Stimulated activated naive CD4-positive, alpha-beta T cell (primary cell): ENCODE results near the gene PGAM5.
"Not testable (repeated sequence)": the region's sequence is repeated elsewhere in the genome, so short reads cannot be mapped to it uniquely, and the experiment has no call there.

Experiments
- DNase-seq, 6 experiments: peaks; one replicate each; lab custom pipeline; 2025; lab: John Stamatoyannopoulos, UW

Gene PGAM5

GRCh38 chr12:132689227-132689626 is 21.4 kb upstream of the PGAM5 start:
- DNase-seq = no peak

DNA sequence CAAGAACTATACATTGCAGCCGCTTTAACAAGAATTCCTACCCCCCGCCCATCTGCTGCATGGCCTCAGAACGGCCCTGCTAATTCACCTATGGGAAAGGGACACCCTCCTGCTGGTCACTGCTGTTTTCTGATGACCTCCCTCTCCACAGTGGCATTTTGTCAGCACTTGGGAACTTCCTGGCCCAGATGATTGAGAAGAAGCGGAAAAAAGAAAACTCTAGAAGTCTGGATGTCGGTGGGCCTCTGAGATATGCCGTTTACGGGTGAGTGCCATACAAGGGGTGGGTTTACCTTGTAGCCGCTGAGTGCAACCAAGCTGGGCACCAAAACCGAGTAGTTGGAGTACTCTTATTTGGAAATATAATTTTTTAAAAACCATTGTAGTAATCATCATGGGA is 20.5 kb upstream of the PGAM5 start:
- DNase-seq = no peak

DNA sequence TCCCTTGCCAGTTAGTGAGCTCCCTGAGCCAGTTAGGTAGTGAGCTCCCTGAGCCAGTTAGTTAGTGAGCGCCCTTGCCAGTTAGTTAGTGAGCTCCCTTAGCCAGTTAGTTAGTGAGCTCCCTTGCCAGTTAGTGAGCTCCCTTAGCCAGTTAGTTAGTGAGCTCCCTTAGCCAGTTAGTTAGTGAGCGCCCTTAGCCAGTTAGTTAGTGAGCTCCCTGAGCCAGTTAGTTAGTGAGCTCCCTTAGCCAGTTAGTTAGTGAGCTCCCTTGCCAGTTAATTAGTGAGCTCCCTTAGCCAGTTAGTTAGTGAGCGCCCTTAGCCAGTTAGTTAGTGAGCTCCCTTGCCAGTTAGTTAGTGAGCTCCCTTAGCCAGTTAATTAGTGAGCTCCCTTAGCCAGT is 18.6 kb upstream of the PGAM5 start:
- DNase-seq = not testable (repeated sequence)

DNA sequence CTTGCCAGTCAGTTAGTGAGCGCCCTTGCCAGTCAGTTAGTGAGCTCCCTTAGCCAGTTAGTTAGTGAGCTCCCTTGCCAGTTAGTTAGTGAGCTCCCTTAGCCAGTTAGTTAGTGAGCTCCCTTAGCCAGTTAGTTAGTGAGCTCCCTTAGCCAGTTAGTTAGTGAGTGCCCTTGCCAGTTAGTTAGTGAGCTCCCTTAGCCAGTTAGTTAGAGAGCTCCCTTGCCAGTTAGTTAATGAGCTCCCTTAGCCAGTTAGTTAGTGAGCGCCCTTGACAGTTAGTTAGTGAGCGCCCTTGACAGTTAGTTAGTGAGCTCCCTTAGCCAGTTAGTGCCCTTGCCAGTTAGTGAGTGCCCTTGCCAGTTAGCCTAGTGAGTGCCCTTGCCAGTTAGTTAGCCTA is 15.8 kb upstream of the PGAM5 start:
- not testable (repeated sequence) for DNase-seq

DNA sequence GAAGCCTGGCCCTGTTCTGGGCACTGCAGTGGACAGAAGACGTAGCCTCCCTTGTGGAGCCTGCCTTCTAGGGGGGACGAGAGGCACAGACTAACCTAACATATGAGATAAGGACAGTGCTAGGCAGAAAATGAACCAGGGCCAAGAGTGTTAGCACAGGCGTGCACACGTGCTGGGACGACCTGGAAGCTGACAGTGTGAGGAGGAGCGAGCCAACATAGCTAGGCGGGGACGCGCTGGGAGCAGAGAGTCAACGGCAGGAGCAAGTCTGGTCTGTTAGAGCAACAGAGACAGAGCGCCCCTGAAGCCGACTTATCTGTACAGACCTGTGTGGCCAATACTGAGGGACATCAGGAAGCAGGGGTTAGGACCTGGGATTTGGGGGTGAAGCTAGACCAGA is 15.2 kb upstream of the PGAM5 start:
- DNase-seq = no peak

DNA sequence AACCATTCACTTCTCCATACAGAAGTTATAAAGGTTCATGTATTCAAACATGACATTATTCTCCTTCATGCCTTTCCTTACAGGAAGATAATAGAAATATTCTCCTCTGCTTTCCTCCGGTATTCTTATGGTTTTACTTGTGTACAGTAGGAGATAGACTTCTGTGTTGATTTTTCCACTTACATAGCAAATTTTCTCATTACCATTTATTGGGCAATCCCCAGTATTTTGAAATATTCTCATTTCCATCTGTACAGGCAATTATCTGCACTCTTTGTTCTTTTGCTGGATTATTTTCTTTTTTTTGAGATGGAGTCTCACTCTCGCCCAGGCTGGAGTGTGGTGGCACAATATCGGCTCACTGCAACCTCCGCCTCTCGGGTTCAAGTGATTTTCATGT is 12.3 kb upstream of the PGAM5 start:
- DNase-seq = no peak

DNA sequence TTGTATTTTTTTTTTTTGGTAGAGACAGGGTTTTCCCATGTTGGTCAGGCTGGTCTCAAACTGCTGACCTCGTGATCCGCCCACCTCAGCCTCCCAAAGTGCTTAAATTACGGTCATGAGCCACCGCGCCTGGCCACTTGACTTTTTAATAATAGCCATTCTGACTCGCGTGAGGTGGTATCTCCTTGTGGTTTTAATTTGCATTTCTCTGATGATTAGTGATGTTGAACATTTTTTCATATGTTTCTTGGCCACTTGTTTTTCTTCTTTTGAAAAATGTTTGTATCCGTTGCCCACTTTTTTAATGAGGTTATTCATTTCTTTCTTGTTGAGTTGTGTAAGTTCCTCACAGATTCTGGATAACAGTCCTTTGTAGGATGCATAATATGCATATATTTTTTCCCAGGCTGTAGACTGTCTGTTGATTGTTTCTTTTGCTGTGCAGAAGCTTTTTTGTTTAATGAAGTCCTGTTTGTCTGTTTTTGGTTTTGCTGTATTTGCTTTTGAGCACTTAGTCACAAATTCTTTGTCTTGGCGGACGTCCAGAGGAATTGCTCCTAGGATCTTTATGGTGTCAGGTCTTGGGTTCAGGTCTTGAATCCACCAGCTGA is 10.3 kb upstream of the PGAM5 start:
- no peak for DNase-seq

- DNase-seq = no peak
These were observed 8.0 kb upstream of the PGAM5 start for GRCh38 chr12:132702640-132703039.

DNA sequence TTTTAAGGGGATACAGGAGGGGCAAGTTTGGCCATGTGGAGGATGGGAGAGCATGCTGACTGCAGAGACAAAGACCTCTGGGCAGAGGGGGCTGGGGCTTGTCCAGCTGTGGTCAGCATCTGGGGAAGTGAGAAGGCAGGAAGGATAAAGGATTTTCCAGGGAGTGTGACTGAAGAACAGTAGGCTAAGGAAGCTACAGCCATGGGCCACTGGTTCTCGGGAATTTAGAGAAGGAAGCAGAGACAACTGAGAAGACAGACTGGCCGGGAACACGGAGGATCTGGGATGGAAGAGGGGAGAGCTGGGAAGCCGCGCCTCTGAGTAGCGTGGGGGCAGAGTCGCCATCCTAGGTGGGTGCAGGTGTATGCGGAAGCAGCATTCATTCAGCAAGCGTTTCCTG is 7.0 kb upstream of the PGAM5 start:
- DNase-seq = no peak

GRCh38 chr12:132707241-132707640 is 3.4 kb upstream of the PGAM5 start:
- DNase-seq = no peak

DNA sequence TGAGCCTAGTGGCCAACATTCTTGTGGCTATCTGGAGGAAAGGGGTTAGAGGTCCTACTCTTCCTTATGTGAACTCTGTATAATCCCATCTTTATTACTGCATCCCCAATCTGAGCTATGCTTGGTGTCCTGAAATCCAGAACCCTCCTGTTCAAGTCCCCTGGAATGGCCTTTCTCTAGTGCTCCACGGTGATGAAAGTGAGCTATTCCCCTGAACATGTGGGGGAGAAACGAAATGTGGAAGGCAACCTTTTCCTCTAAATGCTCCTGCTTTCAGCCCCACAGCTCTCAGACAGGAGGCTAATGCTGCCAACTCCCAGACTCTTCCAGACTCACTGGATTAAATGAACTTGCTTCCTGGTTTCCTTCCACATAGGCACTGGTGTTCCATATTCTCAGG is 2.5 kb upstream of the PGAM5 start:
- DNase-seq = no peak

GRCh38 chr12:132710043-132710404 is 618 bp upstream of the PGAM5 start:
- DNase-seq = peak in 1 of 6 experiments; percentile 49

DNA sequence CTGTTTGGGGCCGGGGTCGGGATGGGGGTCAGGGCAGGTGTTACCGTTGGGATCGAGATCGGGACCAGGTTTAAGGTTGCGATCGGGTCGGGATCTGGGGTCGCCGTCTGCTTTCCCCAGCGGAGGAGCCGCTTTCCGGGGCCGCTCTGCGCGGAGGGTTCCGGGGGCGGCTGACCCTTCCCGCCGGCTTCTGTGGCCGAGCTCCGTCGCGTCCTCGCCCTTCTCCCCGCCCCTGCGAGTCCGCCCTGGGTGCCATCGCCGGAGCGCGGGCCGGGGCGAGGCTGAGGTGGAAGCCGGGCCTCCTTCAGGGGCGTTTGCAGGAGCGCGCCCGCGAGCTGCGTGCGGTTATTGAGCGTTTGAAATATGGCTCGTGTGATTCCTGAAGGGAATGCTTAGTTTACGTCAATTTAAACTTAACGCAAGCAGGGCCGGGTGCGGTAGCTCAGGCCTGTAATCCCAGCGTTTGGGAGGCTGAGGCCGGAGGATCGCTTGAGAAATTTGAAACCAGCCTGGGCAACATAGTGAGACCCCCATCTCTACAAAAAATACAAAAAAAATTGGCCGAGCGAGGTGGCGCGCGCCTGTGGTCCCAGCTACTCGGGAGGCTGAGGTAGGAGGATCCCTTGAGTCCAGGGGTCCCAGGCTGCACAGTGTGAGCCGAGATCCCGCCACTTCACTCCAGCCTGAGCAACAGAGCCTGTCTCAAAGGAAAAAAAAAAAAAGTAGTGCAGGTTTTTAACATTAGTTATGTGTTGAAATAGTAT is 620 bp downstream of the PGAM5 start:
- peak in 2 of 6 experiments; percentile 15 to 39 for DNase-seq

- no peak for DNase-seq
These were observed 2.5 kb downstream of the PGAM5 start for GRCh38 chr12:132713123-132713522.

DNA sequence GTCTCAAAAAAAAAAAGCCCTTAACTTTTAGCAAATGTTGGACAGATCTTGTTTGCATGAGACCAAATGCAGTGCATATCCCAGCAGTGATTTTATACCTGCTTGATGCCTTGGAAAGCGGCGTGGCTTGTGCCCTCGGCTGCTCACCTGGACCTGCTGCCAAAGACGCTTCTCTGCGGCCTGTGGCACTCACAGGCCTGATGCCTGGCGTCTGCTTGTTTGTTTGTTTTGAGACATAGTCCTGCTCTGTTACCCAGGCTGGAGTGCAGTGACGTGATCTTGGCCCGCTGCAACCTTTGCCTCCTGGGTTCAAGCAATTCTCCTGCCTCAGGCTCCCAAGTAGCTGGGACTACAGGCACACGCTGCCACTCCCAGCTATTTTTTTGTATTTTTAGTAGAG is 5.2 kb downstream of the PGAM5 start:
- no peak for DNase-seq

GRCh38 chr12:132716356-132716755 is 5.7 kb downstream of the PGAM5 start:
- no peak for DNase-seq

DNA sequence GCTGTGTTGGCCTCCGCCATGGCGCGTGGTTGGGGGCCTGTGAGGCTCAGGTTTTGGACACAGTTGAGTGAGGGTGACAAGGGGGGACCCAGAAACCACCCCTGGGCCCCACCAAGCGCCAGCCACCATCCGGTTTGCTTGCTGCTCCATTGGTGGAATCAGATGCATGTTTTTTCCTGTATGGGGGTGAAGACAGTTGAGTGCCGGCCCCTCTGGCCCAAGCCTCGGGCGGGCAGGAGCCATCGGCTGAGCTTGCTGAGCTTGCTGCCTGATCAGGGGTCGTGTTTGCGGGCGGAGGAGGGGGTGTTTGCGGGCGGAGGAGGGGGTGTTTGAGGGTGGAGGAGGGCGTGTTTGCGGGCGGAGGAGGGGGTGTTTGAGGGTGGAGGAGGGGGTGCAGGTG is 6.4 kb downstream of the PGAM5 start:
- DNase-seq = no peak

- DNase-seq = no peak
These were observed 7.1 kb downstream of the PGAM5 start for GRCh38 chr12:132717531-132718387.

GRCh38 chr12:132718644-132719043 is 8.0 kb downstream of the PGAM5 start:
- no peak for DNase-seq

GRCh38 chr12:132719141-132719953 is 8.7 kb downstream of the PGAM5 start:
- no peak for DNase-seq

DNA sequence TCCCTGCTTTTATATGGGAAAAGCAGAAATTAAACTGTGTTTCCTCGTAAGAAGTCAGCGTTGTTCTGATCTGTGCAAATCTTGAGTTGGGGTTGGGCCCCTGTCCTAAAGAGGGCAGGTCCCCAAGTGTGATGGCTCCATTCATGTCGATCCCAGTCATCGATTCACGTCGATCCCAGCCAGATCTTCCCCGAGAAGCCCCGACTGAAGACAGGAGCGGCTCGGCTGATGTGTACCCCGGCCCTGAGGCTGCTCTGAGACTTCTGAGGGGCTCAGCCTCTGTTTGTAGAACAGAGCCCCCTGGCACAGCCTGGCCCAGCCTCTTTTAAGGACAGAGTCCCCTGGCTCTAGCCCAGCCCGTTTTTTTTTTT is 9.3 kb downstream of the PGAM5 start:
- DNase-seq = no peak
